Measurements from ENCODE around the gene SPECC1.
"Not testable (repeated sequence)": the region's sequence is repeated elsewhere in the genome, so short reads cannot be mapped to it uniquely, and the experiment has no call there.

Gene SPECC1

GRCh38 chr17:20313306-20313705 lies 304.1 kb downstream of the SPECC1 start:
- DNase-seq (ENCODE audit: low read depth), result no peak

GRCh38 chr17:20313891-20314290 lies 304.7 kb downstream of the SPECC1 start:
- DNase-seq (ENCODE audit: low read depth), result no peak

- DNase-seq (ENCODE audit: low read depth), result no peak
Measured at GRCh38 chr17:20314834-20315233, 305.7 kb downstream of the SPECC1 start.

- DNase-seq (ENCODE audit: low read depth), result no peak
Measured at GRCh38 chr17:20315311-20315710, 306.2 kb downstream of the SPECC1 start.

GRCh38 chr17:20315821-20316220 lies 306.7 kb downstream of the SPECC1 start:
- DNase-seq (ENCODE audit: low read depth), result no peak

- DNase-seq (ENCODE audit: low read depth), result peak; percentile 20
Measured at GRCh38 chr17:20320535-20321229, 311.5 kb downstream of the SPECC1 start.

GRCh38 chr17:20321357-20321756 lies 312.2 kb downstream of the SPECC1 start:
- not testable (repeated sequence) for DNase-seq (ENCODE audit: low read depth)

GRCh38 chr17:20327739-20328138 lies 318.6 kb downstream of the SPECC1 start:
- DNase-seq (ENCODE audit: low read depth), result not testable (repeated sequence)

GRCh38 chr17:20351405-20351804 lies 342.2 kb downstream of the SPECC1 start:
- not testable (repeated sequence) for DNase-seq (ENCODE audit: low read depth)

- not testable (repeated sequence) for DNase-seq (ENCODE audit: low read depth)
Measured at GRCh38 chr17:20352567-20352966, 343.4 kb downstream of the SPECC1 start.

- not testable (repeated sequence) for DNase-seq (ENCODE audit: low read depth)
Measured at GRCh38 chr17:20363846-20364245, 354.7 kb downstream of the SPECC1 start.
